Measurements from ENCODE around the gene C22orf23. TPM values are rescaled to one million over a fixed set of nuclear protein-coding genes. Genes with fewer than 3 reads are reported as not detected.
A peak's percentile ranks its signal among the peaks of the same experiment; 100 is the strongest.

Gene C22orf23
- total and polyA plus RNA-seq, 9 of the 15 experiments (the other 6 are each of a cell fraction or from before 2014, with no cell fraction given): 0.25 to 1.0 (median 0.53) TPM

GRCh38 chr22:37953437-37954179 is at the start of gene C22orf23, which contains the start of gene POLR2F (continued):
- peak; percentile 29 to 49; a peak in 3 of 4 replicates for TF ChIP-seq MNT (conservative IDR thresholded peaks at IDR 0.05)
- peak; percentile 66 for TF ChIP-seq EP400 (IDR thresholded peaks at IDR 0.05)
- TF ChIP-seq NR2C1 (IDR thresholded peaks at IDR 0.05): peak; percentile 96
- peak; percentile 96 for TF ChIP-seq NR2C1 (tag; IDR thresholded peaks at IDR 0.05)
- no peak for TF ChIP-seq REST (IDR thresholded peaks at IDR 0.05; ENCODE audit: borderline replicate concordance)
- 0 out of 2 replicates have a peak, but pooled peaks have one; percentile 24 for TF ChIP-seq REST (CRISPR knock-in tag; IDR thresholded peaks at IDR 0.05; ENCODE audit: low read depth)
- TF ChIP-seq GABPB1 (CRISPR knock-in tag; IDR thresholded peaks at IDR 0.05): peak; percentile 87
- TF ChIP-seq HDAC1 (IDR thresholded peaks at IDR 0.05): peak in 1 of 2 experiments; percentile 75; a peak in 2 of 4 replicates
- peak; percentile 57 for TF ChIP-seq ZBTB7A (IDR thresholded peaks at IDR 0.05; ENCODE audit: borderline replicate concordance, control insufficient read depth, low read depth, low read length)
- peak; percentile 62 for TF ChIP-seq PHF20 (IDR thresholded peaks at IDR 0.05; ENCODE audit: partially characterized antibody)
- TF ChIP-seq THRAP3 (IDR thresholded peaks at IDR 0.05; ENCODE audit: borderline replicate concordance): no peak
- TF ChIP-seq CEBPB (tag; IDR thresholded peaks at IDR 0.05): no peak
- no peak for TF ChIP-seq ZNF780A (CRISPR knock-in tag; IDR thresholded peaks at IDR 0.05)
- peak; percentile 84 for TF ChIP-seq KDM5B (IDR thresholded peaks at IDR 0.05; ENCODE audit: insufficient replicate concordance, low read depth, low read length)
- TF ChIP-seq MEIS2 (IDR thresholded peaks at IDR 0.05; ENCODE audit: partially characterized antibody): peak; percentile 85
- no peak for TF ChIP-seq STAT5A (IDR thresholded peaks at IDR 0.05; ENCODE audit: borderline replicate concordance, low read length)
- TF ChIP-seq YY1 (IDR thresholded peaks at IDR 0.05; ENCODE audit: borderline replicate concordance in 1 of 3, control insufficient read depth in 1 of 3, extremely low read depth in 1 of 3, insufficient read depth in 3 of 3, insufficient read length in 1 of 3, insufficient replicate concordance in 2 of 3, low read depth in 1 of 3, low read length in 2 of 3): no peak

Measured in K562 (cell line).